GM12878 (cell line): Measurements from ENCODE around the gene PPP1R18. TPM values are rescaled to one million over a fixed set of nuclear protein-coding genes. Genes with fewer than 3 reads are reported as not detected.

Source experiments
- BHLHE40 ChIP-seq, 2 experiments: fragments of 450-650 bp in 1 of 2; IDR thresholded peaks; 2 replicates each; pipeline ENCODE4 v1.6.1; 2011 to 2017; ENCODE audit warnings: low read depth in 2 of 2, borderline replicate concordance in 1 of 2, improper control_type of control experiment in 1 of 2, low read length in 1 of 2, mild to moderate bottlenecking in 1 of 2
- CREM ChIP-seq: IDR thresholded peaks from 2 replicates; pipeline ENCODE4 v1.6.1; 2014; ENCODE audit warnings: antibody characterized with exemption, low read depth
- FOXK2 ChIP-seq: fragments of 450-650 bp; IDR thresholded peaks from 2 replicates; pipeline ENCODE4 v1.6.1; 2017; ENCODE audit warnings: mild to moderate bottlenecking, moderate library complexity
- GATAD2B ChIP-seq: fragments of 450-650 bp; conservative IDR thresholded peaks from 2 replicates; pipeline ENCODE4 v1.6.1; 2017; ENCODE audit warnings: low read depth, mild to moderate bottlenecking, moderate library complexity
- KLF5 ChIP-seq: fragments of 450-650 bp; IDR thresholded peaks from 2 replicates; pipeline ENCODE4 v1.6.1; 2014; ENCODE audit warnings: mild to moderate bottlenecking; ENCODE audit not compliant: partially characterized antibody
- LARP7 ChIP-seq: fragments of 450-650 bp; IDR thresholded peaks from 2 replicates; pipeline ENCODE4 v1.6.1; 2017; ENCODE audit warnings: mild to moderate bottlenecking
- MEF2B ChIP-seq: fragments of 450-650 bp; IDR thresholded peaks from 2 replicates; pipeline ENCODE4 v1.6.1; 2018; ENCODE audit warnings: mild to moderate bottlenecking, moderate library complexity; ENCODE audit not compliant: partially characterized antibody, poor library complexity, severe bottlenecking
- MYB ChIP-seq: fragments of 150-350 bp; IDR thresholded peaks from 2 replicates; pipeline ENCODE4 v1.6.1; 2014; ENCODE audit warnings: mild to moderate bottlenecking, low read depth, low read length, borderline replicate concordance
- NFIC ChIP-seq: IDR thresholded peaks from 2 replicates; pipeline ENCODE4 v1.6.1; 2012; ENCODE audit warnings: low read depth, mild to moderate bottlenecking, inconsistent platforms, low read length, moderate library complexity
- PKNOX1 ChIP-seq: fragments of 450-650 bp; IDR thresholded peaks from 2 replicates; pipeline ENCODE4 v1.6.1; 2016; ENCODE audit warnings: mild to moderate bottlenecking
- POLR2AphosphoS5 ChIP-seq: IDR thresholded peaks from 2 replicates; pipeline ENCODE4 v1.6.1; 2011; ENCODE audit warnings: mild to moderate bottlenecking, low read length, inconsistent platforms
- PRDM15 ChIP-seq: fragments of 450-650 bp; formaldehyde crosslinking; IDR thresholded peaks from 2 replicates; pipeline ENCODE4 v1.4.0; 2020; ENCODE audit warnings: mild to moderate bottlenecking, moderate library complexity
- RBBP5 ChIP-seq: fragments of 200-600 bp; sonication (generic); conservative IDR thresholded peaks from 2 replicates; pipeline ENCODE4 v1.6.1; 2016
- STAT1 ChIP-seq: fragments of 450-650 bp; conservative IDR thresholded peaks from 2 replicates; pipeline ENCODE4 v1.6.1; 2014; ENCODE audit warnings: antibody characterized with exemption, mild to moderate bottlenecking
- STAT3 ChIP-seq: IDR thresholded peaks from 2 replicates; pipeline ENCODE4 v1.6.1; 2011; ENCODE audit warnings: low read depth, low read length, improper control_type of control experiment
- TAF1 ChIP-seq: IDR thresholded peaks from 2 replicates; pipeline ENCODE4 v1.6.1; 2011; ENCODE audit warnings: mild to moderate bottlenecking, low read depth, low read length, borderline replicate concordance
- polyA plus RNA-seq, 11 experiments: library from polyadenylated mRNA; depleted of rRNA in 4 of 11; unstranded in 6 of 11; stranded (reverse) in 5 of 11; fragments of >200 nt; fragmentation: Nextera tagmentation in 4 of 11; fragmentation: Illumina TruSeq in 1 of 11; extraction: Ambion mirVana in 4 of 11; extraction: Trizol in 1 of 11; gene quantifications; 1 replicate in 1 of 11; 2 replicates in 10 of 11; pipeline versions ENCODE4 v1.2.1 to v1.2.3, GENCODE V29; 2011 to 2016; ENCODE audit warnings: inconsistent platforms in 2 of 11, missing spikeins in 2 of 11, low read depth in 1 of 11
- total RNA-seq, 4 experiments: library from RNA; depleted of rRNA in 3 of 4; stranded (reverse); fragments of >200 nt in 3 of 4; fragmentation: Illumina TruSeq in 1 of 4; extraction: Trizol in 1 of 4; gene quantifications; 2 replicates each; pipeline versions ENCODE4 v1.2.1 to v1.2.3, GENCODE V29; 2013 to 2021
- TF ChIP-seq, protein P1 (sequence below): fragments of 450-650 bp; formaldehyde crosslinking; IDR thresholded peaks from 2 replicates; pipeline ENCODE4 v1.5.0; 2022; ENCODE audit warnings: mild to moderate bottlenecking, missing genetic modification characterization
- TF ChIP-seq, protein P2 (sequence below), 3 experiments: IDR thresholded peaks in 2 of 3; conservative IDR thresholded peaks in 1 of 3; 2 replicates each; pipeline ENCODE4 v1.5.1; 2011; ENCODE audit warnings: low read depth in 3 of 3, low read length in 3 of 3, mild to moderate bottlenecking in 3 of 3, control low read depth in 2 of 3, moderate library complexity in 2 of 3, inconsistent platforms in 1 of 3, mixed read lengths in 1 of 3; ENCODE audit not compliant: control insufficient read depth in 2 of 3, insufficient read depth in 1 of 3; ENCODE audit errors: extremely low read depth in 1 of 3

The PPP1R18 gene
- total and polyA plus RNA-seq, 10 of the 15 experiments (the other 5 are each of a cell fraction or from before 2014, with no cell fraction given): 21.0 to 119 (median 52.6) TPM

- TF ChIP-seq PKNOX1 (0 out of 2 replicates have a peak, but pooled peaks have one; percentile 12), TAF1 (no peak), GATAD2B (no peak), POLR2AphosphoS5 (peak; percentile 74), LARP7 (peak; percentile 71; the same call in 1 of the 2 replicates), FOXK2 (no peak), NFIC (no peak), RBBP5 (no peak), PRDM15 (no peak), STAT3 (no peak), CREM (peak; percentile 38; the same call in 1 of the 2 replicates), BHLHE40 (IDR thresholded peaks at IDR 0.05; ENCODE audit: borderline replicate concordance in 1 of 2, low read depth in 2 of 2, low read length in 1 of 2) (peak; percentile 14 to 41; a peak in 1 of 4 replicates), MEF2B (no peak), KLF5 (no peak), STAT1 (0 out of 2 replicates have a peak, but pooled peaks have one; percentile 74), MYB (no peak)
- TF ChIP-seq, protein P1, sequence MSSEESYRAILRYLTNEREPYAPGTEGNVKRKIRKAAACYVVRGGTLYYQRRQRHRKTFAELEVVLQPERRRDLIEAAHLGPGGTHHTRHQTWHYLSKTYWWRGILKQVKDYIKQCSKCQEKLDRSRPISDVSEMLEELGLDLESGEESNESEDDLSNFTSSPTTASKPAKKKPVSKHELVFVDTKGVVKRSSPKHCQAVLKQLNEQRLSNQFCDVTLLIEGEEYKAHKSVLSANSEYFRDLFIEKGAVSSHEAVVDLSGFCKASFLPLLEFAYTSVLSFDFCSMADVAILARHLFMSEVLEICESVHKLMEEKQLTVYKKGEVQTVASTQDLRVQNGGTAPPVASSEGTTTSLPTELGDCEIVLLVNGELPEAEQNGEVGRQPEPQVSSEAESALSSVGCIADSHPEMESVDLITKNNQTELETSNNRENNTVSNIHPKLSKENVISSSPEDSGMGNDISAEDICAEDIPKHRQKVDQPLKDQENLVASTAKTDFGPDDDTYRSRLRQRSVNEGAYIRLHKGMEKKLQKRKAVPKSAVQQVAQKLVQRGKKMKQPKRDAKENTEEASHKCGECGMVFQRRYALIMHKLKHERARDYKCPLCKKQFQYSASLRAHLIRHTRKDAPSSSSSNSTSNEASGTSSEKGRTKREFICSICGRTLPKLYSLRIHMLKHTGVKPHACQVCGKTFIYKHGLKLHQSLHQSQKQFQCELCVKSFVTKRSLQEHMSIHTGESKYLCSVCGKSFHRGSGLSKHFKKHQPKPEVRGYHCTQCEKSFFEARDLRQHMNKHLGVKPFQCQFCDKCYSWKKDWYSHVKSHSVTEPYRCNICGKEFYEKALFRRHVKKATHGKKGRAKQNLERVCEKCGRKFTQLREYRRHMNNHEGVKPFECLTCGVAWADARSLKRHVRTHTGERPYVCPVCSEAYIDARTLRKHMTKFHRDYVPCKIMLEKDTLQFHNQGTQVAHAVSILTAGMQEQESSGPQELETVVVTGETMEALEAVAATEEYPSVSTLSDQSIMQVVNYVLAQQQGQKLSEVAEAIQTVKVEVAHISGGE: peak; percentile 33; the same call in 1 of the 2 replicates
- TF ChIP-seq, protein P2, sequence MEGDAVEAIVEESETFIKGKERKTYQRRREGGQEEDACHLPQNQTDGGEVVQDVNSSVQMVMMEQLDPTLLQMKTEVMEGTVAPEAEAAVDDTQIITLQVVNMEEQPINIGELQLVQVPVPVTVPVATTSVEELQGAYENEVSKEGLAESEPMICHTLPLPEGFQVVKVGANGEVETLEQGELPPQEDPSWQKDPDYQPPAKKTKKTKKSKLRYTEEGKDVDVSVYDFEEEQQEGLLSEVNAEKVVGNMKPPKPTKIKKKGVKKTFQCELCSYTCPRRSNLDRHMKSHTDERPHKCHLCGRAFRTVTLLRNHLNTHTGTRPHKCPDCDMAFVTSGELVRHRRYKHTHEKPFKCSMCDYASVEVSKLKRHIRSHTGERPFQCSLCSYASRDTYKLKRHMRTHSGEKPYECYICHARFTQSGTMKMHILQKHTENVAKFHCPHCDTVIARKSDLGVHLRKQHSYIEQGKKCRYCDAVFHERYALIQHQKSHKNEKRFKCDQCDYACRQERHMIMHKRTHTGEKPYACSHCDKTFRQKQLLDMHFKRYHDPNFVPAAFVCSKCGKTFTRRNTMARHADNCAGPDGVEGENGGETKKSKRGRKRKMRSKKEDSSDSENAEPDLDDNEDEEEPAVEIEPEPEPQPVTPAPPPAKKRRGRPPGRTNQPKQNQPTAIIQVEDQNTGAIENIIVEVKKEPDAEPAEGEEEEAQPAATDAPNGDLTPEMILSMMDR (IDR thresholded peaks at IDR 0.05 in 2 of 3, conservative IDR thresholded peaks at IDR 0.05 in 1 of 3; ENCODE audit: control insufficient read depth in 2 of 3, extremely low read depth in 1 of 3, insufficient read depth in 1 of 3, low read depth in 3 of 3, low read length in 3 of 3): peak; percentile 77 to 93 (median 88); a peak in 5 of 6 replicates
Observed at GRCh38 chr6:30672445-30673253, 13.8 kb downstream of the PPP1R18 start, which contains the start of gene DHX16 (continued).
